Glomerular endothelial cell (primary cell): ENCODE results near the gene PLD5. TPM values are rescaled to one million over a fixed set of nuclear protein-coding genes. Genes with fewer than 3 reads are reported as not detected.
"Not testable (repeated sequence)": the region's sequence is repeated elsewhere in the genome, so short reads cannot be mapped to it uniquely, and the experiment has no call there.

Source experiments
- DNase-seq: peaks from one replicate; pipeline ENCODE4 v3.0.0-alpha.2; 2011; ENCODE audit warnings: low read depth, low spot score; ENCODE audit errors: extremely low read depth
- total RNA-seq: library from RNA; depleted of rRNA; stranded (reverse); fragments of >200 nt; gene quantifications from 2 replicates; pipeline ENCODE4 v1.2.3, GENCODE V29; 2015

The PLD5 gene
- total RNA-seq, 1 donor from 2014 or later, result 0.29 TPM

DNA sequence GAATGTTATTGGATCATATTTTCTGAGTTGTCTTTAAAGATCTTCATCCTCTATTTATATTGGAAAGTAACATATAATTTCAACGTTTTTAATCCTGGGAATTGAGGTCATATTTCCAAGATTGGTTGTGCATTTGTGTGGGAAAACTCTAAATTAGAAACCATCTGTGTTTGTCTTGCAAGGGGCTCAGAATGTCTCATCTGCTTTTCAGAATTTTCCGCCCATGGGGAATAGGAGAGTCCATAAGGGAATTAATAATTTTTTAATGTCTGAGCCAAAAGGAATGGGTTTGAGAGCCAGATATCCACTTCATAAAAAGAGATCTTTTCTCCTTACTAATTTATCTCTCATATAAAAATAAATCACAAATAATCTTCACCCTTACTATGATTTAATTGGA, 440.8 kb downstream of the PLD5 start:
- DNase-seq, result no peak

DNA sequence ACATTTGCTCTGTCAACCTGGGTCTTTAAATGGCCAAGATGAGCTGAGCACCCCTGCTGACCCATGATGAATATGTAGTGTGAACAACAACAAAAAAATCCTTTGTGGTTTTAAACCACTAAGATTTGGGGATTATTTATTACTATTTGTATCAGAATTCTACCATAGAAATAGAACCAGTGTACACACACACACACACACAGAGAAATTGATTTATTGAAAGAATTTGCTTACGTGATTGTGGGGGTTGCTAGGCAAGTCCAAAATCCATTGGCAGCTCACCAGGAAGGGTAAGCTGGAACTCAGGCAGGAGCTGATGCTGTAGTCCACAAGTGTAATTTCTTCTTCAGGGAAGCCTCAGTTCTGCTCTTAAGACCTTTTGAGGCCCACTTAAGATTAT, 443.1 kb downstream of the PLD5 start:
- DNase-seq, result no peak

DNA sequence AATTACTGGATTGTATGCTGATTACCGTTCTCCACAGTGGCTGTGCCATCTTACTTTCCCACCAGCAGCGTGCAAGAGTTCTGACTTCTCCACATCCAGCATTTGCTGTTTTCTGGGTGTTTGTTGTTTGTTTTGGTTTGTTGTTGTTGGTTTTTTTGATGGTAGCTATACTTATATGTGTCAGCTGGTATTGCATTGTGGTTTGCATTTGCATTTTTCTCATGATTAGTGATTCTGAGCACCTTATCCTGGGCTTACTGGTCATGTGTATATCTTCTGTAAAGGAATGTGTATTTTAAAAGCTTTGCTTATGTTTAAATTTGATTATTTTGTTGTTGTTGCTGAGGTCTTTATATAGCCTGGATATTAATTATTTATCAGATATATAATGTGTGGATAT, 458.7 kb downstream of the PLD5 start:
- DNase-seq, result no peak

DNA sequence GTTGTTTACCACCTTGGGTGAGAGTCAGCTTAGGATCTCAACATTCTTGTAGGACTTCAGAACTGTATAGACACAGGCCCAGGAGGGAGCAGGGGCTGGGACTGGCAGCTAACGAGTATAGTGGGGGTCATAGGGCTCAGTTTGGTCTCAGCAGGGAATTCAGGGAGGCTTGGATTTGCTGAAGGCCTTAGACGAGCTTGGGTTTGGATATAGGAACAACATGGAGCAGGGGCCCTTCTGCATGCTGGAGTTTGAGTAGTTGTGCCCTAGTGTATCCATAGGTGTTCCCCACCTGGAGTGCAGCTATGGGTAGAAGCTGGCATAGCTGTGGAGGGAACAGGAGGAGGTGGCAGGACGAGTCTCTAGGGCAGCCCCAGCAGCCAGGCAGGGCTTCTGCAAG, 462.2 kb downstream of the PLD5 start:
- no peak for DNase-seq

GRCh38 chr1:242059976-242060375, 464.5 kb downstream of the PLD5 start:
- DNase-seq, result no peak

DNA sequence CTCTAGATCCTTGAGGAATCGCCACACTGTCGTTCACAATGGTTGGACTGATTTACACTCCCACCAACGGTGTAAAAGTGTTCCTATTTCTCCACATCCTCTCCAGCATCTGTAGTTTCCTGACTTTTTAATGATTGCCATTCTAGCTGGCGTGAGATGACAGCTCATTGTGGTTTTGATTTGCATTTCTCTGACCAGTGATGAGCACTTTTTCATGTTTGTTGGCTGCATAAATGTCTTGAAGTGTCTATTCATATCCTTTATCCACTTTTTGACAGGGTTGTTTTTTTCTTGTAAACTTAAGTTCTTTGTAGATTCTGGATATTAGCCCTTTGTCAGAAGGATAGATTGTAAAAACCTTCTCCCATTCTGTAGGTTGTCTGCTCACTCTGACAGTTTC, 465.9 kb downstream of the PLD5 start:
- DNase-seq, result not testable (repeated sequence)

- not testable (repeated sequence) for DNase-seq
These were observed 466.3 kb downstream of the PLD5 start for GRCh38 chr1:242058181-242058580.

GRCh38 chr1:242057745-242058115, 466.8 kb downstream of the PLD5 start:
- DNase-seq, result no peak

GRCh38 chr1:242056988-242057744, 467.3 kb downstream of the PLD5 start:
- no peak for DNase-seq

- DNase-seq, result no peak
These were observed 468.7 kb downstream of the PLD5 start for GRCh38 chr1:242055749-242056320.

DNA sequence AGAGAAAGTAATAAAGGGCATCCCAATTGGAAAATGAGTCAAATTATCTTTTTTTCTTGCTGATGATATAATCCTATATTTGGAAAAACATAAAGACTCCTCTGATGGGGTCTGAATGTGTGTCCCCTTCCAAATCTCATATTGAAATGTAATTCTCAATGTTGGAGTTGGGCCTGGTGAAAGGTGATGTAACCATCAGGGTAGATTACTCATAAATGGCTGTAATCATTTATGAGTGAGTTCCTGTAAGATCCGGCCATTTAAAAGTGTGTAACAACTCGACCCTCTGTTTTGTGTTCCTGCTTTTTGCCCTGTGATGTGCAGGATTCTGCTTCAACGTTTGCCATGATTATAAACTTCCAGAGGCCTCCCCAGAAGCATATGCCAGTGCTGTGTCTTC, 481.3 kb downstream of the PLD5 start:
- DNase-seq, result no peak

DNA sequence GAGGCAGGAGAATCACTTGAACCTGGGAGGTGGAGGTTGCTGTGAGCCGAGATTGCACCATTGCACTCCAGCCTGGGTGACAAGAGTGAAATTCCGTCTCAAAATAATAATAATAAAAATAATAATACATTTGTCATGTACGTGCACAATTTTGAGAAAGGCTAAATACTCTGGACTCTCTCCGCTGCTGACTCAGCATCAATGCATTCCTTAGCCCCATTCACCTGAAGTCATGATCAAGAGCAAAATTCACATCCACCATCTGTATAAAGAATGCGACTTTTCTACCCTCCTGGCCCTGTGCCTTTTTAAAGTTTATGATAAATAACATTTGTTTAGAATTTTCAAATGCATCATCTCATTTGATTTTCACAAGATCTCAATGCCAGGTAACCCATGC, 490.1 kb downstream of the PLD5 start:
- no peak for DNase-seq

DNA sequence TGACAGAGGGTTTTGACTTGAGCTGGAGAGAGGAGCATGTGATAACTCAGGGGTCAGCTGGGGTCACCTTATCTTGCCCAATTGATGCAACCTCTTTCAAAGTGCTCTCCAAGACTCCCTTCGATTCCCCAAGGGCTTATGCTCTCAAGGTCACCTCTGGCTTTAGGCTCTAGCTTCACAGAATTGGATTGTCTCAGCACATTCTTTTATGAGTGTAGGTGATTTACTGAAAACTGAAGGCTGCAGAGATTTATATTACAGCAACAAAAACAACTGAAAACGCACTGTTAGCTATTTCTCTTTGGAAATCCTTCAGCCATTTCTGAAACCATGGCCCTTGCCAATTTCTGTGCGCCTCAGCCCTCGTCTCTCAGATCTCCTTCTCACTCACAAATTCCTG, 491.1 kb downstream of the PLD5 start:
- no peak for DNase-seq
